ENCODE results near the gene LMO7.

GRCh38 chr13:75876142-75877050 is 240.3 kb downstream of the LMO7 start:
- TF ChIP-seq CTCF (IDR thresholded peaks at IDR 0.05) (peak in 5 of 7 experiments; percentile 85 to 90 (median 88)), POLR2A (IDR thresholded peaks at IDR 0.05) (no peak), EP300 (IDR thresholded peaks at IDR 0.05) (no peak)

All from stomach (tissue), 4 donors.